Measurements from ENCODE around the gene STOM.
"Not testable (repeated sequence)": the region's sequence is repeated elsewhere in the genome, so short reads cannot be mapped to it uniquely, and the experiment has no call there.

Gene STOM

GRCh38 chr9:121291536-121291935, 78.5 kb downstream of the STOM start:
- POLR2A ChIA-PET; H3K9me3 ChIP-seq (ENCODE audit: control insufficient read depth, insufficient read depth, low read depth, low read length); H3K36me3 ChIP-seq (ENCODE audit: control insufficient read depth in 2 of 2, insufficient read depth in 1 of 2, low read length in 2 of 2); H3K4me1 ChIP-seq (ENCODE audit: control insufficient read depth, insufficient read depth, low read length); H3K4me3 ChIP-seq (ENCODE audit: low read depth, low read length); H3K27ac ChIP-seq (ENCODE audit: extremely low read depth, low read depth, low read length): not testable (repeated sequence)
- CTCF ChIA-PET = interaction anchor here (1.0 to 1.6 kb wide), 2 partner anchors 21 to 78 kb away, joined by 3 to 4 read pairs; no protein-coding TSS in a partner anchor

DNA sequence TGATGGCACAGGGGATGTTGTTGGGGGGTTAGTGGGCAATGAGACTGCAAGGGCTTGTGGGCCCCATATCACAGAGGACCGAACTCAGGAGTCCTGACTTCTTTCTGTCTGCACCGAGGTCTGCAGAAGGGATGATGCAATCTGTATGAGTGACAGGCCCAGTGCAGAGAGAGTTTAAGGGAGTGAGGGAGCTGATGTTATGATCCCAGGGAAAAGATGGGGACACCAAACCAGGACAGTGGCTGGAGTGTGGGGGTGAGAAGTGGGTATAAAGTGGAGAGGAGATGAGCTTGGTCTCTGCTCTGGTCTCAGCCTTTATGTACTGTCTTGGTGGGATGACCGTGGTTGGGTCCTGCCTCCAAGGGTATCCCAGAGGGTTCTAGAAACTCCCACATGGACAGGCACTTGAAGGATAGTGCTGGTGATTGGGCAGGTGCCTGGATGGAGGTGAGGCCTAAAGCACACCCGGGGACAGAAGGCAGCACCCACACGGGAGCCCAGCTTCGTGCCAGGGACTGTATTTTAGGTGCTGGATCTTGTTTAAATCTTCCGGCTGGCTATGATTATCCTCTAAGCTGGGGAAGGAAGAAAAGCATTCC, 80.2 kb downstream of the STOM start:
- POLR2A ChIA-PET = interaction anchor here (0.9 kb wide), 1 partner anchor 22 kb away, joined by 4 read pairs; the partner anchor contains the start of gene GSN
- Histone ChIP-seq H3K27ac (ENCODE audit: extremely low read depth, low read depth, low read length) (no peak overlapping the region), H3K4me3 (ENCODE audit: low read depth, low read length) (no peak overlapping the region), H3K9me3 (ENCODE audit: control insufficient read depth, insufficient read depth, low read depth, low read length) (no peaks in the 10 kb centered on the region), H3K36me3 (ENCODE audit: control insufficient read depth in 2 of 2, insufficient read depth in 1 of 2, low read length in 2 of 2) (no peaks in the 10 kb centered on the region), H3K4me1 (ENCODE audit: control insufficient read depth, insufficient read depth, low read length) (peaks cover 8% of the 10 kb centered on the region; the same call in 1 of the 2 replicates)
- TF ChIP-seq IKZF3 (tag by site-specific recombination; IDR thresholded peaks at IDR 0.05) (no peak), ZNF791 (tag by site-specific recombination; IDR thresholded peaks at IDR 0.05) (no peak), ZBTB48 (tag by site-specific recombination; IDR thresholded peaks at IDR 0.05) (no peak), ZNF416 (tag by site-specific recombination; IDR thresholded peaks at IDR 0.05) (no peak), ZNF121 (tag by site-specific recombination; IDR thresholded peaks at IDR 0.05) (no peak), ZSCAN30 (tag by site-specific recombination; IDR thresholded peaks at IDR 0.05) (no peak), ZNF510 (tag by site-specific recombination; IDR thresholded peaks at IDR 0.05; ENCODE audit: insufficient replicate concordance) (no peak), ZNF37A (tag by site-specific recombination; IDR thresholded peaks at IDR 0.05) (no peak), ZNF132 (tag by site-specific recombination; IDR thresholded peaks at IDR 0.05; ENCODE audit: borderline replicate concordance) (no peak), ZNF175 (tag by site-specific recombination; IDR thresholded peaks at IDR 0.05) (no peak), ZNF221 (tag by site-specific recombination; IDR thresholded peaks at IDR 0.05; ENCODE audit: borderline replicate concordance) (no peak), ZNF792 (tag by site-specific recombination; IDR thresholded peaks at IDR 0.05) (no peak), ZNF211 (tag by site-specific recombination; IDR thresholded peaks at IDR 0.05; ENCODE audit: low read depth) (no peak), OVOL3 (tag by site-specific recombination; IDR thresholded peaks at IDR 0.05) (no peak), ZNF266 (tag by site-specific recombination; IDR thresholded peaks at IDR 0.05; ENCODE audit: low read depth) (no peak), ZNF629 (tag by site-specific recombination; IDR thresholded peaks at IDR 0.05) (no peak)
- TF ChIP-seq, protein P1, sequence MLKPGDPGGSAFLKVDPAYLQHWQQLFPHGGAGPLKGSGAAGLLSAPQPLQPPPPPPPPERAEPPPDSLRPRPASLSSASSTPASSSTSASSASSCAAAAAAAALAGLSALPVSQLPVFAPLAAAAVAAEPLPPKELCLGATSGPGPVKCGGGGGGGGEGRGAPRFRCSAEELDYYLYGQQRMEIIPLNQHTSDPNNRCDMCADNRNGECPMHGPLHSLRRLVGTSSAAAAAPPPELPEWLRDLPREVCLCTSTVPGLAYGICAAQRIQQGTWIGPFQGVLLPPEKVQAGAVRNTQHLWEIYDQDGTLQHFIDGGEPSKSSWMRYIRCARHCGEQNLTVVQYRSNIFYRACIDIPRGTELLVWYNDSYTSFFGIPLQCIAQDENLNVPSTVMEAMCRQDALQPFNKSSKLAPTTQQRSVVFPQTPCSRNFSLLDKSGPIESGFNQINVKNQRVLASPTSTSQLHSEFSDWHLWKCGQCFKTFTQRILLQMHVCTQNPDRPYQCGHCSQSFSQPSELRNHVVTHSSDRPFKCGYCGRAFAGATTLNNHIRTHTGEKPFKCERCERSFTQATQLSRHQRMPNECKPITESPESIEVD (tag by site-specific recombination; IDR thresholded peaks at IDR 0.05) = no peak
- TF ChIP-seq, protein P2, sequence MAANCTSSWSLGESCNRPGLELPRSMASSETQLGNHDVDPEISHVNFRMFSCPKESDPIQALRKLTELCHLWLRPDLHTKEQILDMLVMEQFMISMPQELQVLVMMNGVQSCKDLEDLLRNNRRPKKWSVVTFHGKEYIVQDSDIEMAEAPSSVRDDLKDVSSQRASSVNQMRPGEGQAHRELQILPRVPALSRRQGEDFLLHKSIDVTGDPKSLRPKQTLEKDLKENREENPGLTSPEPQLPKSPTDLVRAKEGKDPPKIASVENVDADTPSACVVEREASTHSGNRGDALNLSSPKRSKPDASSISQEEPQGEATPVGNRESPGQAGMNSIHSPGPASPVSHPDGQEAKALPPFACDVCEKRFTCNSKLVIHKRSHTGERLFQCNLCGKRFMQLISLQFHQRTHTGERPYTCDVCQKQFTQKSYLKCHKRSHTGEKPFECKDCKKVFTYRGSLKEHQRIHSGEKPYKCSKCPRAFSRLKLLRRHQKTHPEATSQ (tag by site-specific recombination; IDR thresholded peaks at IDR 0.05) = no peak
- CTCF ChIA-PET = interaction anchor here (0.6 to 6.2 kb wide), 4 partner anchors 12 to 76 kb away, joined by 3 to 42 read pairs (median 18); no protein-coding TSS in a partner anchor
